ENCODE measurements around the gene PLPP2.

PLPP2 gene

DNA sequence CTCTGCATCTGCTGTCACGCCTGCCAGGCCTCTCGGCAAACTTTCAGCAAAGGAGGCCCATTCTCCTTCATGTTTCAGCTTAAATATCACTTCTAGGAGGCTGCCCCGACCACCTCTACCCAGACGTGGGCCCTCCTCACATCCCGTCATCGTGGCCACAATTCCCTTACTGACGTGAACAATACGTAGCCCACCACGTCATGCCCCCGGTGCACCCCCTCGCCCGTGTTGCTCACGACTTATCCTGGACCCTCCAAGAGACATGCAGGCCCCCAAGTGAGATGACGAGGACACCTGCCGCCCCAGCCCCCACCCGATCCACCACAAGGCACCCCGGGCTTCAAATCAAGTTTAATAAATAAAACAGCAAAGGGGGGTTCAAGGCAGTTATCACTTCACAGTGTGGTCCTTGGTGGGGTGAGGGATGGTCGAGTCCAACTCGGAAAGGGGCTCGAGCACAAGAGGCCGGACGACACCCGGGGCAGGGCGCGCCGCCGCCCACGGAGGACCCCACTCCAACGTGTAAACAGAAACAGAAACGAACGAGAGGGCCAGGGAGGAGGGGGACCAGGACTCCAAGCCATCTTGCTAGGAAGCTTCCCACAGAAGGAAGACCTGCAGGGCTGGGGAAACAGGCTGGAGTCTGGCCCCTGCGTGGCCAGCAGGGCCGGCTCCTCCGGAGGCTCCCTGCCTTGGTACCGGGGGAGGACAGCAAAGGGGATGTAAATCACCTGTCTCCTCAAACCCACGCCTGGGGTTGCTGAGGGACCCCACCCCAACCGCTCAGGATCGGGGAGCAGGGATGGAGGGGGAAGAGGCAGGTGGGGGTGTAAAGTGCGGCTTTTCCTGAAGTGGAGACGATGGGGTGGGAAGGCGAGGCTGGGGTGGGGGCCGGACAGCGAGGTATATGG is 14.3 kb upstream of the PLPP2 start:
- Histone ChIP-seq H3K9ac (ENCODE audit: low read length) (no peak overlapping the region), H4K20me1 (ENCODE audit: low read depth, low read length) (no peaks in the 10 kb centered on the region), H3K9me2 (replicated peaks; ENCODE audit: insufficient read depth, low read length) (no peaks in the 10 kb centered on the region), H2AFZ (ENCODE audit: low read depth, low read length, severe bottlenecking) (no peak overlapping the region), H3K36me3 (ENCODE audit: low read length) (no peaks in the 10 kb centered on the region), H3K4me3 (ENCODE audit: insufficient read depth, low read length, poor library complexity, severe bottlenecking) (no peak overlapping the region), H3K9me3 (ENCODE audit: insufficient read depth, low read length) (no peaks in the 10 kb centered on the region), H3K4me2 (ENCODE audit: low read depth, low read length, poor library complexity, severe bottlenecking) (no peak overlapping the region), H3F3A (ENCODE audit: insufficient read depth) (no peaks in the 10 kb centered on the region), H3K27ac (ENCODE audit: low read depth, low read length) (no peak overlapping the region), H3K79me2 (ENCODE audit: insufficient read depth, low read length) (no peaks in the 10 kb centered on the region), H3K27me3 (ENCODE audit: low read length) (no peaks in the 10 kb centered on the region)
- TF ChIP-seq EZH2phosphoT487 (conservative IDR thresholded peaks at IDR 0.05; ENCODE audit: low read length), result no peak
- TF ChIP-seq, protein P1, sequence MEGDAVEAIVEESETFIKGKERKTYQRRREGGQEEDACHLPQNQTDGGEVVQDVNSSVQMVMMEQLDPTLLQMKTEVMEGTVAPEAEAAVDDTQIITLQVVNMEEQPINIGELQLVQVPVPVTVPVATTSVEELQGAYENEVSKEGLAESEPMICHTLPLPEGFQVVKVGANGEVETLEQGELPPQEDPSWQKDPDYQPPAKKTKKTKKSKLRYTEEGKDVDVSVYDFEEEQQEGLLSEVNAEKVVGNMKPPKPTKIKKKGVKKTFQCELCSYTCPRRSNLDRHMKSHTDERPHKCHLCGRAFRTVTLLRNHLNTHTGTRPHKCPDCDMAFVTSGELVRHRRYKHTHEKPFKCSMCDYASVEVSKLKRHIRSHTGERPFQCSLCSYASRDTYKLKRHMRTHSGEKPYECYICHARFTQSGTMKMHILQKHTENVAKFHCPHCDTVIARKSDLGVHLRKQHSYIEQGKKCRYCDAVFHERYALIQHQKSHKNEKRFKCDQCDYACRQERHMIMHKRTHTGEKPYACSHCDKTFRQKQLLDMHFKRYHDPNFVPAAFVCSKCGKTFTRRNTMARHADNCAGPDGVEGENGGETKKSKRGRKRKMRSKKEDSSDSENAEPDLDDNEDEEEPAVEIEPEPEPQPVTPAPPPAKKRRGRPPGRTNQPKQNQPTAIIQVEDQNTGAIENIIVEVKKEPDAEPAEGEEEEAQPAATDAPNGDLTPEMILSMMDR (IDR thresholded peaks at IDR 0.05; ENCODE audit: insufficient read depth, low read length, poor library complexity, severe bottlenecking), result no peak

DNA sequence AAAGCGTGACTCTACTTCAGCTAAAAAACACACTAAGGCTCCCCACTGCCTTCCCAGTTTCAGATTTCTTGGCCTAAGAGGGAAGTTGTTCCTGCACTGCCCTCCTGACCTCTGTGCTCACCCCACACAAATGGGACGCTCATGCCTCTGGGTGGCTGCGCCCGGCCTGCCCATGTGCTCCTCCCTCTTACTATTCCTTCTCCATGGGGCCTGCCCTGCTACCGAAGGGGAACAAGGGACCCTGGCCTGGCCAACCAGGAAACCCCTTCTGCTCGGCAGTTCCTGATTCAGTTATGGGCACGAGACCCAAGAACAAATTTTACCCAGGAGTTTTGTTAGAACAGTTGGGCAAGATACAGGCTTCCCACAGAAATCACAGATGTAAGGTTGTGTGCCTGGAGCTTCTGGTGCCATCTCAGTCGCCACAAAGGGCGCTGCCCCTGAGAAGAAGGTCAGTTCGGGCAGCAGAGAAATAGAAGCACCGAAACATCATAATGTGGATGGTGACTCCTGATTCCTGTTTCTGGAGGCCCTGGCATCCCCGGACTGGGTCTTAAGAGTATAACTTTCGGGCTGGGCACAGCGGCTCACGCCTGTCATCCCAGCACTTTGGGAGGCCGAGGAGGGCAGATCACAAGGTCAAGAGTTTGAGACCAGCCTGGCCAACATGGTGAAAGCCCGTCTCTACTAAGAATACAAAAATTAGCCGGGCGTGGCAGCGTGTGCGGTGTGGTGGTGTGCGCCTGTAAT is 5.4 kb upstream of the PLPP2 start:
- H3K36me3 ChIP-seq (ENCODE audit: low read length), result no peaks in the 10 kb centered on the region
- H3K4me2 ChIP-seq (ENCODE audit: low read depth, low read length, poor library complexity, severe bottlenecking), result no peak overlapping the region
- H3K9me2 ChIP-seq (replicated peaks; ENCODE audit: insufficient read depth, low read length), result no peaks in the 10 kb centered on the region
- no peaks in the 10 kb centered on the region for H3F3A ChIP-seq (ENCODE audit: insufficient read depth)
- H2AFZ ChIP-seq (ENCODE audit: low read depth, low read length, severe bottlenecking), result no peak overlapping the region
- H3K27me3 ChIP-seq (ENCODE audit: low read length), result no peaks in the 10 kb centered on the region
- H3K27ac ChIP-seq (ENCODE audit: low read depth, low read length), result no peak overlapping the region
- H3K79me2 ChIP-seq (ENCODE audit: insufficient read depth, low read length), result no peaks in the 10 kb centered on the region
- no peak overlapping the region for H3K4me3 ChIP-seq (ENCODE audit: insufficient read depth, low read length, poor library complexity, severe bottlenecking)
- TF ChIP-seq, protein P1 (IDR thresholded peaks at IDR 0.05; ENCODE audit: insufficient read depth, low read length, poor library complexity, severe bottlenecking), result no peak
- no peak for TF ChIP-seq EZH2phosphoT487 (conservative IDR thresholded peaks at IDR 0.05; ENCODE audit: low read length)
- no peak overlapping the region for H3K9ac ChIP-seq (ENCODE audit: low read length)
- no peaks in the 10 kb centered on the region; the same call in 1 of the 2 replicates for H4K20me1 ChIP-seq (ENCODE audit: low read depth, low read length)
- H3K9me3 ChIP-seq (ENCODE audit: insufficient read depth, low read length), result no peaks in the 10 kb centered on the region

DNA sequence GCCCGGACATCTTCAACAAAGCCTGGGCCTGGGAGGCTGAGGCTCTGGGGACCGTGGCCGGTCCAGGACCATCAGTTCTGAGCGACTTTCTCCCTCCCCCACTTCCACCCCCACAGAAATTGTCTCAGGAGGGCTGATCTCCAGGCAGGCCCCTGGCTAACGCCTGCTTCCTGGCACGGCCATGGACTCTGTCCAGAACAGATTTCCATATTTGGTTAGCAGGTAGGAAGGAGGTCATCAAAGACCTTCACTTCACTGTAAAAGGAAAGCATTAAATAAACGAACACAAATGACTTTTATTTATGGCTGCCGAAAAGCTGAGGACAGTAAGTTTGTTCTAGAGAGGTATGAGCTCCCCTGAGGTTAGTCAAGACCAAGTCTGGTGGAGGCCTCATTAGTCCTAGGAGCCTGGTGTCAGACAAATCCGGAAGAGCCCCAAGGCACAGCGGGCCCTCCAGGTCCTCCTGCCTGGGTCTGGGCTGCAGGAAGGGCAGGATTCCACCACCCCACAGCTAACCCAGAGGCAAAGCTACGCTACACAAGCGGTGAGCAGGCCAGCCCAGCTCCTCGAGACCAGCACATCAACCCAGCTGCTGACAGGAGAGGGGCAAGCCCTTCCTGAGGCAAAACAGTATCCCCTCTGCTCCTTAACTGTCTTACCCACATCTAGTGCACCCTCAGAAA is 4.6 kb upstream of the PLPP2 start:
- H3K27ac ChIP-seq (ENCODE audit: low read depth, low read length), result no peak overlapping the region
- H2AFZ ChIP-seq (ENCODE audit: low read depth, low read length, severe bottlenecking), result no peak overlapping the region
- no peaks in the 10 kb centered on the region for H3K27me3 ChIP-seq (ENCODE audit: low read length)
- H3K9me2 ChIP-seq (replicated peaks; ENCODE audit: insufficient read depth, low read length), result no peaks in the 10 kb centered on the region
- no peak for TF ChIP-seq EZH2phosphoT487 (conservative IDR thresholded peaks at IDR 0.05; ENCODE audit: low read length)
- no peaks in the 10 kb centered on the region for H3K79me2 ChIP-seq (ENCODE audit: insufficient read depth, low read length)
- no peaks in the 10 kb centered on the region for H3K9me3 ChIP-seq (ENCODE audit: insufficient read depth, low read length)
- no peak overlapping the region for H3K4me2 ChIP-seq (ENCODE audit: low read depth, low read length, poor library complexity, severe bottlenecking)
- H3K36me3 ChIP-seq (ENCODE audit: low read length), result no peaks in the 10 kb centered on the region
- no peak overlapping the region for H3K4me3 ChIP-seq (ENCODE audit: insufficient read depth, low read length, poor library complexity, severe bottlenecking)
- no peak overlapping the region for H3K9ac ChIP-seq (ENCODE audit: low read length)
- H4K20me1 ChIP-seq (ENCODE audit: low read depth, low read length), result no peaks in the 10 kb centered on the region; the same call in 1 of the 2 replicates
- no peaks in the 10 kb centered on the region for H3F3A ChIP-seq (ENCODE audit: insufficient read depth)

Measured in SU-DHL-6 (cell line).